GM21528 (cell line): ENCODE measurements around the gene HELZ2.

Experiments used
- ATAC-seq: cut with Tn5 transposase; IDR thresholded peaks from one replicate; pipeline ENCODE4 v1.9.1; 2021; ENCODE audit warnings: mild to moderate bottlenecking, moderate library complexity; ENCODE audit not compliant: unreplicated experiment, low FRiP score

Gene HELZ2

GRCh38 chr20:63598479-63599395, 24.7 kb upstream of the HELZ2 start:
- no peak for ATAC-seq

GRCh38 chr20:63597651-63598478, 23.8 kb upstream of the HELZ2 start:
- ATAC-seq = no peak

- no peak for ATAC-seq
These were observed 22.4 kb upstream of the HELZ2 start for GRCh38 chr20:63596423-63596822.

GRCh38 chr20:63595416-63596127, 21.5 kb upstream of the HELZ2 start:
- ATAC-seq = no peak

- no peak for ATAC-seq
These were observed 20.1 kb upstream of the HELZ2 start for GRCh38 chr20:63594043-63594561.

- no peak for ATAC-seq
These were observed 18.6 kb upstream of the HELZ2 start for GRCh38 chr20:63592661-63593060.

GRCh38 chr20:63591786-63592355, 17.8 kb upstream of the HELZ2 start:
- no peak for ATAC-seq

- ATAC-seq = no peak
These were observed 17.1 kb upstream of the HELZ2 start for GRCh38 chr20:63591147-63591533.

GRCh38 chr20:63590218-63591146, 16.4 kb upstream of the HELZ2 start:
- ATAC-seq = no peak

- ATAC-seq = no peak
These were observed 15.5 kb upstream of the HELZ2 start for GRCh38 chr20:63589261-63590217.

- ATAC-seq = no peak
These were observed 14.6 kb upstream of the HELZ2 start for GRCh38 chr20:63588641-63589041.

GRCh38 chr20:63587776-63588591, 13.9 kb upstream of the HELZ2 start:
- no peak for ATAC-seq

- no peak for ATAC-seq
These were observed 13.2 kb upstream of the HELZ2 start for GRCh38 chr20:63587256-63587655.

- ATAC-seq = no peak
These were observed 12.8 kb upstream of the HELZ2 start for GRCh38 chr20:63586797-63587196.

- no peak for ATAC-seq
These were observed 11.9 kb upstream of the HELZ2 start for GRCh38 chr20:63585616-63586565.

GRCh38 chr20:63582382-63583063, 8.5 kb upstream of the HELZ2 start:
- no peak for ATAC-seq
